ES-I3 (cell line): ENCODE data around the gene C11orf65.
"Not testable (repeated sequence)": the region's sequence is repeated elsewhere in the genome, so short reads cannot be mapped to it uniquely, and the experiment has no call there.

Experiments
- H3K36me3 ChIP-seq: 2 replicates; pipeline ENCODE4 v1.6.1; 2013; ENCODE audit warnings: mild to moderate bottlenecking, low read length, control low read depth, moderate library complexity; ENCODE audit not compliant: insufficient read depth
- H3K4me1 ChIP-seq: 2 replicates; pipeline ENCODE4 v1.6.1; 2013; ENCODE audit warnings: mild to moderate bottlenecking, control low read depth, low read length; ENCODE audit not compliant: insufficient read depth
- H3K9ac ChIP-seq: 2 replicates; pipeline ENCODE4 v1.6.1; 2013; ENCODE audit warnings: low read depth, mild to moderate bottlenecking, low read length, moderate library complexity
- H3K9me3 ChIP-seq: 2 replicates; pipeline ENCODE4 v1.6.1; 2013; ENCODE audit warnings: mild to moderate bottlenecking, low read length, moderate library complexity; ENCODE audit not compliant: control insufficient read depth, insufficient read depth

The C11orf65 gene

GRCh38 chr11:108495326-108495725, 28.0 kb upstream of the C11orf65 start:
- Histone ChIP-seq H3K9me3 (no peaks in the 10 kb centered on the region), H3K9ac (no peak overlapping the region), H3K36me3 (no peaks in the 10 kb centered on the region), H3K4me1 (peaks cover 7% of the 10 kb centered on the region)

DNA sequence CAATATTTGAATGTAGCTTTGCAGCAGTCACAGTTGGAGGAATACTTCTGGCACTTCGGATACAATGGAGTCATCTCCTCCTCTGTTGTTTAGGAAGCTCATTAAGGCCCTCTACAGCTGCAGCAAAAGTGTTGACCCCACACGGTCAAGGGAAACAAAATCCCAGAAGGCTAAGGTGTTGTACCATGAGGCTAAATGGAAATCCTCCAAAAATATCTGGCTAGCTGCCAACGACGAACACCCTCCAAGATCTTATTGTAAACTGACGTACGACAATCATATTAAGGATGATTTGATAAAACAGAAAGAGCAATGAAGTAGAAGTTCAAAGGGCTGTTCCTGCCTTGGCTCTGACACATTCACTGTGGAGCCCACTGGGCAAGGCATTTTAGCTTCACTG, 26.9 kb upstream of the C11orf65 start:
- Histone ChIP-seq H3K9me3 (no peaks in the 10 kb centered on the region), H3K36me3 (no peaks in the 10 kb centered on the region), H3K9ac (no peak overlapping the region), H3K4me1 (peaks cover 7% of the 10 kb centered on the region)

- no peak overlapping the region for H3K9ac ChIP-seq
- no peaks in the 10 kb centered on the region for H3K36me3 ChIP-seq
- peaks cover 4% of the 10 kb centered on the region for H3K4me1 ChIP-seq
- no peaks in the 10 kb centered on the region for H3K9me3 ChIP-seq
Measured at GRCh38 chr11:108491936-108492335, 24.6 kb upstream of the C11orf65 start.

- Histone ChIP-seq H3K36me3 (peaks cover 3% of the 10 kb centered on the region), H3K4me1 (no peaks in the 10 kb centered on the region), H3K9ac (no peak overlapping the region), H3K9me3 (no peaks in the 10 kb centered on the region)
Measured at GRCh38 chr11:108486828-108487227, 19.5 kb upstream of the C11orf65 start.

GRCh38 chr11:108486331-108486730, 19.0 kb upstream of the C11orf65 start:
- Histone ChIP-seq H3K4me1 (no peaks in the 10 kb centered on the region), H3K9me3 (no peaks in the 10 kb centered on the region), H3K36me3 (peaks cover 3% of the 10 kb centered on the region)

GRCh38 chr11:108483163-108483562, 15.8 kb upstream of the C11orf65 start:
- H3K4me1 ChIP-seq, result no peaks in the 10 kb centered on the region
- no peaks in the 10 kb centered on the region for H3K9me3 ChIP-seq
- no peak overlapping the region for H3K9ac ChIP-seq
- H3K36me3 ChIP-seq, result peaks cover 3% of the 10 kb centered on the region

More at GRCh38 chr11:108486331-108486730, 19.0 kb upstream of the C11orf65 start:
- no peak overlapping the region for H3K9ac ChIP-seq

- H3K9me3 ChIP-seq, result no peaks in the 10 kb centered on the region
- H3K36me3 ChIP-seq, result no peaks in the 10 kb centered on the region
- no peaks in the 10 kb centered on the region for H3K4me1 ChIP-seq
- H3K9ac ChIP-seq, result no peak overlapping the region
Measured at GRCh38 chr11:108474664-108475463, 7.5 kb upstream of the C11orf65 start.

- Histone ChIP-seq H3K4me1 (no peaks in the 10 kb centered on the region), H3K36me3 (no peaks in the 10 kb centered on the region), H3K9ac (no peak overlapping the region), H3K9me3 (no peaks in the 10 kb centered on the region)
Measured at GRCh38 chr11:108472681-108473080, 5.4 kb upstream of the C11orf65 start.

DNA sequence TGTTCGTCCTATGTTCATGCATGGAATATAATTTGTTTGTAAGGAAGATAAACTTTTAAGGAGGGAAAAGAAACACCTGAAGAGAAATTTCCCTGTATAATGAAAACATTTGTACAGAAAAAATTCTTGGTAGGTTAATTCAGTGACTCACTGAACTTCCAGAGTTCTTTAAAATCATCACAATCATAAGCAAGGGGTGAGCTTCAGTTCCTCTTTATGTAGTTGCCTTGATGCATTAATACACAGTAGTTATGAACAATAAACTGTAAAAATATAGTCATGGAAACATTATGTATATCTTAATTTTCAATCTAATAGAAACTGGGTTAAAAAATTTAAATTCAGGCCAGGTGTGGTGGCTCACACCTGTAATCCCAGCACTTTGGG, 1.1 kb upstream of the C11orf65 start:
- Histone ChIP-seq H3K9ac (no peak overlapping the region), H3K9me3 (no peaks in the 10 kb centered on the region), H3K4me1 (no peaks in the 10 kb centered on the region), H3K36me3 (no peaks in the 10 kb centered on the region)

GRCh38 chr11:108466405-108466804, 924 bp downstream of the C11orf65 start:
- Histone ChIP-seq H3K4me1 (no peaks in the 10 kb centered on the region), H3K9me3 (no peaks in the 10 kb centered on the region), H3K36me3 (no peaks in the 10 kb centered on the region), H3K9ac (peak overlapping the region; percentile 69)

DNA sequence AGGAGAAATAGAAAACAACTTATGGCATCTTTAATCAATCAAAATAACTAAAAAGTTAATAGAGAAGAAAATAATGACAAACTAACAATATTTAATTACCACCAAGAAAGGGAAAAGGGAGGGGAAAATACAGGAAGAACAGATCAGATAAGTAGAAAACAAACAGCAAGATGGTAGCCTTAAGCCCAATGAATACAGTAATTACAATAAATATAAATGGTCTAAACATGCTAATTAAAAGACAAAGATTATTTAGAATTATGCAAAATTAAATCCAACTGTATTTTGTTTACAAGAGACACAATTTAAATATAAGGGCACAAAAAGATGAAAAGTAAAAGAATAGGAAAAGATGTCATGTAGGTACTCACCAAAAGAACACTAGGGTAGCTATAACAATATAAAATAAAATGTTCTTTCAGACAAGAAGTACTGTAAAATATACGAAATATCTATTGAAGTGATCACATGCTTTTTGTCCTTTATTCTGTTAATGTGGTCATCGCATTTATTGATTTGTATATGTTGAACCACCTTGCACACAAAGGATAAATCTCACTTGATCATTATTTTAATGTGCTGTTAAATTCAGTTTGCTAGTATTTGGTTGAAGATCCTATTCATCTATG, 14.0 kb downstream of the C11orf65 start:
- no peaks in the 10 kb centered on the region for H3K9me3 ChIP-seq
- H3K9ac ChIP-seq, result no peak overlapping the region
- no peaks in the 10 kb centered on the region for H3K36me3 ChIP-seq
- H3K4me1 ChIP-seq, result no peaks in the 10 kb centered on the region

DNA sequence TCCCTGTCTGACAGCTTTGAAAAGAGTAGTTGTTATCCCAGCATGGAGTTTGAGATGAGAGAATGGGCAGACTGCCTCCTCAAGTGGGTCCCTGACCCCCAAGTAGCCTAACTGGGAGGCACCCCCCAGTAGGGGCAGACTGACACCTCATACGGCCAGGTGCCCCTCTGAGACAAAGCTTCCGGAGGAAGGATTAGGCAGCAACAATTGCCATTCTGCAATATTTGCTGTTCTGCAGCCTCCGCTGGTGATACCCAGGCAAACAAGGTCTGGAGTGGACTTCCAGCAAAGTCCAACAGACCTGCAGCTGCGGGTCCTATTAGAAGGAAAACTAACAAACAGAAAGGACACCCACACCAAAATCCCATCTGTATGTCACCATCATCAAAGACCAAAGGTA, 25.9 kb downstream of the C11orf65 start:
- H3K36me3 ChIP-seq, H3K9ac ChIP-seq, H3K4me1 ChIP-seq, H3K9me3 ChIP-seq: not testable (repeated sequence)

- Histone ChIP-seq H3K4me1 (no peaks in the 10 kb centered on the region), H3K36me3 (no peaks in the 10 kb centered on the region), H3K9me3 (peaks cover 4% of the 10 kb centered on the region; the same call in 1 of the 2 replicates), H3K9ac (no peak overlapping the region)
Measured at GRCh38 chr11:108436594-108436993, 30.7 kb downstream of the C11orf65 start.

GRCh38 chr11:108435066-108435465, 32.3 kb downstream of the C11orf65 start:
- Histone ChIP-seq H3K9me3 (peaks cover 4% of the 10 kb centered on the region; the same call in 1 of the 2 replicates), H3K4me1 (no peaks in the 10 kb centered on the region), H3K9ac (no peak overlapping the region), H3K36me3 (no peaks in the 10 kb centered on the region)

GRCh38 chr11:108432783-108433182, 34.5 kb downstream of the C11orf65 start:
- no peaks in the 10 kb centered on the region for H3K4me1 ChIP-seq
- no peaks in the 10 kb centered on the region for H3K36me3 ChIP-seq
- H3K9ac ChIP-seq, result no peak overlapping the region
- H3K9me3 ChIP-seq, result peaks cover 4% of the 10 kb centered on the region; the same call in 1 of the 2 replicates
